Chondrocyte (in vitro differentiated cells): Measurements from ENCODE around the gene CDV3. TPM values are rescaled to one million over a fixed set of nuclear protein-coding genes. Genes with fewer than 3 reads are reported as not detected.

Source experiments
- DNase-seq: peaks from one replicate; pipeline ENCODE4 v3.0.0; 2021; ENCODE audit warnings: mixed read lengths, low spot score
- H3K27ac Mint-ChIP-seq: one replicate; pipeline ENCODE4 v1.8.0; 2021; ENCODE audit warnings: mild to moderate bottlenecking, moderate library complexity, mixed read lengths; ENCODE audit not compliant: unreplicated experiment
- H3K27me3 Mint-ChIP-seq: 2 replicates; pipeline ENCODE4 v1.8.0; 2021; ENCODE audit warnings: low read depth, mixed read lengths
- H3K36me3 Mint-ChIP-seq: 2 replicates; pipeline ENCODE4 v1.8.0; 2021; ENCODE audit warnings: low read depth, mixed read lengths
- H3K4me1 Mint-ChIP-seq: 2 replicates; pipeline ENCODE4 v1.8.0; 2021; ENCODE audit warnings: low read depth, mild to moderate bottlenecking, mixed read lengths
- H3K4me3 Mint-ChIP-seq: one replicate; pipeline ENCODE4 v1.8.0; 2021; ENCODE audit warnings: mild to moderate bottlenecking, moderate library complexity, mixed read lengths; ENCODE audit not compliant: unreplicated experiment
- H3K9me3 Mint-ChIP-seq: 2 replicates; pipeline ENCODE4 v1.8.0; 2021; ENCODE audit warnings: low read depth, mixed read lengths
- CTCF ChIP-seq: fragments of 200-600 bp; sonication (generic); IDR thresholded peaks from 2 replicates; pipeline ENCODE4 v1.5.0; 2021; ENCODE audit warnings: antibody characterized with exemption, mild to moderate bottlenecking, moderate library complexity
- total RNA-seq: library from RNA; stranded (reverse); gene quantifications from 3 replicates; pipeline ENCODE4 v1.2.1, GENCODE V29; 2021

The CDV3 gene
- total RNA-seq, 1 donor from 2014 or later, result 184 TPM

- H3K36me3 Mint-ChIP-seq, result peaks cover 27% of the 10 kb centered on the region
- no peak overlapping the region for H3K27ac Mint-ChIP-seq
Observed at GRCh38 chr3:133633439-133633838, 60.0 kb downstream of the CDV3 start.

More at GRCh38 chr3:133633439-133633838, 60.0 kb downstream of the CDV3 start:
- Mint-ChIP-seq H3K4me1 (no peaks in the 10 kb centered on the region), H3K9me3 (no peaks in the 10 kb centered on the region), H3K4me3 (no peak overlapping the region), H3K27me3 (no peaks in the 10 kb centered on the region)
- no peak for DNase-seq
- TF ChIP-seq CTCF, result no peak

Other genes starting within 250 kb of the CDV3 start
- not detected in 3 replicates for gene BFSP2, start 173.6 kb upstream of the CDV3 start, total RNA-seq
- 16.5 to 22.8 TPM (median 18.1 TPM) in 3 replicates for gene TOPBP1, start 88.3 kb downstream of the CDV3 start, total RNA-seq
- 1.2 to 3.8 TPM (median 2.2 TPM) in 3 replicates for gene TF, start 172.7 kb downstream of the CDV3 start, total RNA-seq
- 94.0 to 122 TPM (median 99.3 TPM) in 3 replicates for gene SRPRB, start 232.1 kb downstream of the CDV3 start, total RNA-seq